Tibial artery (tissue), 4 donors: Measurements from ENCODE around the gene WSCD1.
A peak's percentile ranks its signal among the peaks of the same experiment; 100 is the strongest.

Experiments
- DNase-seq, 2 donors: peaks; one replicate each; pipeline ENCODE4 v3.0.0-alpha.2; 2019
- H3K27ac ChIP-seq, 2 donors: fragments of 200-600 bp; sonication (generic) in 1 of 2; 1 replicate in 1 of 2; 2 replicates in 1 of 2; pipeline ENCODE4 v1.5.1; 2018 to 2019; ENCODE audit warnings: mild to moderate bottlenecking in 1 of 2
- H3K27me3 ChIP-seq, 2 donors: fragments of 200-600 bp; sonication (generic) in 1 of 2; one replicate each; pipeline versions ENCODE4 v1.5.1 to v1.6.0; 2016 to 2019
- H3K36me3 ChIP-seq, 3 donors: fragments of 200-600 bp; sonication (generic) in 2 of 3; one replicate each; pipeline ENCODE4 v1.5.1; 2016 to 2019; ENCODE audit warnings: mild to moderate bottlenecking in 2 of 3
- H3K4me1 ChIP-seq, 4 donors: fragments of 200-600 bp; sonication (generic) in 2 of 4; 1 replicate in 3 of 4; 2 replicates in 1 of 4; pipeline ENCODE4 v1.5.1; 2016 to 2019
- H3K4me3 ChIP-seq, 2 donors: fragments of 200-600 bp; sonication (generic) in 1 of 2; 1 replicate in 1 of 2; 2 replicates in 1 of 2; pipeline ENCODE4 v1.5.1; 2018 to 2019; ENCODE audit warnings: mild to moderate bottlenecking in 2 of 2
- H3K9me3 ChIP-seq, 3 donors: fragments of 200-600 bp; sonication (generic) in 1 of 3; one replicate each; pipeline ENCODE4 v1.5.1; 2016 to 2019
- intact Hi-C: fragments of 100-400 bp; cut with DNase I; formaldehyde crosslinking; loops from one replicate; pipeline ENCODE4 v1.15.0; 2023; ENCODE audit warnings: low total_unique reads
- TF ChIP-seq, protein P1 (sequence below), 2 experiments: fragments of 200-600 bp in 1 of 2; fragments of 450-650 bp in 1 of 2; IDR thresholded peaks; one replicate each; pipeline ENCODE4 v1.5.1; 2017 to 2019; ENCODE audit warnings: antibody characterized with exemption in 2 of 2, mild to moderate bottlenecking in 1 of 2, moderate library complexity in 1 of 2

The WSCD1 gene

DNA sequence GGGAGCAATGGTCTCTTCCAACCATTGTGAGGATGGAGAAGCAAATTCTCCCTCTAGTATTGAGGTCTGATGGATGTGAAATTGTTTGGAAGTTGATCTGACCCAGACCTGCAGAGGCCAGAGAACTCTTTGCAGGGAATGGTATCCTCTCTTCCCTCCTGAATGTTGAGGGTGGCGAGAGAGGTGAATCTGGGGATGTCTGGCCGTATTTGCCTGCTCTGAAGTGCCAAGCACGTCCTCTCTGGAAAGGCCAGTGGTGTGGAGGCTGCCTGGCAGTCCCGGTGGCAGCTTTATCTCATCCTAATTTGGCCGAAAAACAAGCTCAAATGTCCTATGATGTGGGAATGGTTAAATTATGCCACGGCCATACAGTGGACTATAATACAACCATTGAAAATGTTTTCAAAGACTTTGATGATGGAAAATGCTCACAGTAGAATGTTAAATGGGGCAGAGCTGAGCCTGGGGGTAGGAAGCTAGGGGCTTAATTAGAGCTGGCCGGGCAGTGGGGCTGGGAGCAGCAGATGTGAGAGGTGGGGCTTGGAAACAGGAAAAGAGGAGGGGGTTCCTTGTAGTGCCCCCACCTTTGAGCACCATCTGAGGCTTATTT, 30.8 kb downstream of the WSCD1 start:
- intact Hi-C loops: no loop called here
- Histone ChIP-seq H3K27me3 (no peaks in the 10 kb centered on the region), H3K9me3 (no peaks in the 10 kb centered on the region), H3K4me3 (no peak overlapping the region), H3K4me1 (no peaks in the 10 kb centered on the region), H3K36me3 (peaks cover 0 to 4% (median 3%) of the 10 kb centered on the region in 3 donors), H3K27ac (no peak overlapping the region)
- TF ChIP-seq, protein P1, sequence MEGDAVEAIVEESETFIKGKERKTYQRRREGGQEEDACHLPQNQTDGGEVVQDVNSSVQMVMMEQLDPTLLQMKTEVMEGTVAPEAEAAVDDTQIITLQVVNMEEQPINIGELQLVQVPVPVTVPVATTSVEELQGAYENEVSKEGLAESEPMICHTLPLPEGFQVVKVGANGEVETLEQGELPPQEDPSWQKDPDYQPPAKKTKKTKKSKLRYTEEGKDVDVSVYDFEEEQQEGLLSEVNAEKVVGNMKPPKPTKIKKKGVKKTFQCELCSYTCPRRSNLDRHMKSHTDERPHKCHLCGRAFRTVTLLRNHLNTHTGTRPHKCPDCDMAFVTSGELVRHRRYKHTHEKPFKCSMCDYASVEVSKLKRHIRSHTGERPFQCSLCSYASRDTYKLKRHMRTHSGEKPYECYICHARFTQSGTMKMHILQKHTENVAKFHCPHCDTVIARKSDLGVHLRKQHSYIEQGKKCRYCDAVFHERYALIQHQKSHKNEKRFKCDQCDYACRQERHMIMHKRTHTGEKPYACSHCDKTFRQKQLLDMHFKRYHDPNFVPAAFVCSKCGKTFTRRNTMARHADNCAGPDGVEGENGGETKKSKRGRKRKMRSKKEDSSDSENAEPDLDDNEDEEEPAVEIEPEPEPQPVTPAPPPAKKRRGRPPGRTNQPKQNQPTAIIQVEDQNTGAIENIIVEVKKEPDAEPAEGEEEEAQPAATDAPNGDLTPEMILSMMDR (IDR thresholded peaks at IDR 0.05): no peak
- DNase-seq: peak in 1 of 2 donors; percentile 13

DNA sequence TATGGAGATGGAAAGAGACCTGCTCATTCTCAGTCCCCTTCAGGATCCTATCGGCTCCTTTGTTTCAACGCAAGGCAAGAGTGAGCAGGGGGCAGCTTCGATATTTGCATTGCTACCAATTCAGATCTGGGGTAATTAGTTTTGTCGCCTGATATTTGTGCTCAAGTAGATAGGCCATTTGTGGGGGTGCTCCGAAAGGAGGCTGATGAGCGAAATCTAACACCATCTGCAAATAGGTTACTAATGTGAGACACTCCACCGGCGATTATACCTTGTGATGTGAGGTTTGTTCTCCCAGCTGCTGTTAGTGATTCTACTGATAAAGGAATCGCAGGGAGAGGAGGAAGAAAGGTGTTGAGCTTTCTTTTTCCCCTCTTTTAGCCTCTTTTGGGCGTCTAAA, 31.5 kb downstream of the WSCD1 start:
- intact Hi-C loops: no loop called here
- H3K9me3 ChIP-seq: no peaks in the 10 kb centered on the region
- no peak overlapping the region for H3K4me3 ChIP-seq
- H3K27ac ChIP-seq: no peak overlapping the region
- TF ChIP-seq, protein P1 (IDR thresholded peaks at IDR 0.05): no peak
- H3K27me3 ChIP-seq: no peaks in the 10 kb centered on the region
- DNase-seq: peak in 1 of 2 donors; percentile 10
- no peaks in the 10 kb centered on the region for H3K4me1 ChIP-seq
- H3K36me3 ChIP-seq: peaks cover 0 to 7% (median 0%) of the 10 kb centered on the region in 3 donors

DNA sequence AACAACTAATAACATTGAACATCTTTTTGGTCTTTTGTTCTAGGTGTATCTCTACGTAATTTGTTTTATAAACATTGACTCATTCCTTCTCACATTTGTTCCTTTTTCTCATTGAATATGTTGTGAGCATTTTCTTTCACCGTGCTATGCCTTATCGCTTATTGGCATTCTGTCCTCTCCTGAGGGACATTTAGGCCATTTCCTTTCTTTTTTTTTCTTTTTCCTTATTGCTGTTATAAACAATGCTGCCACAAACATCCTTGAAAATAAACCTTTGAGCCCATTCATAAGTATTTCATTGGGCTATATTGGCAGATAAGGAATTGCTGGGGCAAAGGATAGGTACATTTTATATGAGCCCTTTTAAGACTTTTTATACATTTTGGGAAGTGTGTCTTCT, 32.4 kb downstream of the WSCD1 start:
- peaks cover 0 to 7% (median 0%) of the 10 kb centered on the region in 3 donors for H3K36me3 ChIP-seq
- DNase-seq: no peak
- no peaks in the 10 kb centered on the region for H3K9me3 ChIP-seq
- intact Hi-C loops: no loop called here
- no peaks in the 10 kb centered on the region for H3K27me3 ChIP-seq
- H3K27ac ChIP-seq: no peak overlapping the region
- H3K4me3 ChIP-seq: no peak overlapping the region
- H3K4me1 ChIP-seq: no peaks in the 10 kb centered on the region
- TF ChIP-seq, protein P1 (IDR thresholded peaks at IDR 0.05): no peak

DNA sequence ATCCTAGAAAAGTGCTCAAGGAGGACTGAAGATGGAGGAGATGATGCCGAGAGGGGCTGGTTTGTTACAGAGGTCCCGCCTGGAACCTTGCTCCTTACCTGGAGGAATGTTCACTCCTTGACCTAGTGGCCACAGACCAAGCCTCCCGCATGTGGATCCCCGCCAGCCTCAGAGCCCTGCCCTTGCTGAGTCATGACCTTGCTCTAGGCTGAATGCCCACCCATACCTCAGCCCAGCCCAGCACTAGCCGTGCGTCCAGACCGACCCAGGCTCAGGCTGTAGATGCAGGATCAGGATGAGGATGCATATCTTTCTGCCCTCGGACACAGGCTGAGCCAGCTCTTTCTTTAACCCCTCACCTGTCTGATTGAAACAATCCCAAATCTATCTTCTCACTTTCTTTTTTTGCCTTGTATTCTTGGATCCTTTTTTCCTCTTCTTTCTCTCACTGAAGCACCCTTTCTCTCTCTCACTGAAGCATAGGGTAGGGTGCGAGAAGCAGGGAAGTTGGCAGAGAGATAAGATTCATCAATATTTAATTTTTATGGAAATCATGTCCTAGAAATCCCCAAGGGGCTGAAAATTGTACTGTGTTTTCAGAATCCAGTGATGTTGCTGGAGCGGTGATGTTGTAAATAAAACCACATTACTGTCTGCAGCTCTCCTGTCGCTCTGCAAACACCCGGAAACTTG, 34.9 kb downstream of the WSCD1 start:
- no peak overlapping the region for H3K4me3 ChIP-seq
- TF ChIP-seq, protein P1 (IDR thresholded peaks at IDR 0.05): no peak
- no peak overlapping the region for H3K27ac ChIP-seq
- peaks cover 0 to 4% (median 0%) of the 10 kb centered on the region in 3 donors for H3K36me3 ChIP-seq
- H3K9me3 ChIP-seq: no peaks in the 10 kb centered on the region
- intact Hi-C loops: no loop called here
- peak in 1 of 2 donors; percentile 38 for DNase-seq
- no peaks in the 10 kb centered on the region for H3K4me1 ChIP-seq
- H3K27me3 ChIP-seq: no peaks in the 10 kb centered on the region

DNA sequence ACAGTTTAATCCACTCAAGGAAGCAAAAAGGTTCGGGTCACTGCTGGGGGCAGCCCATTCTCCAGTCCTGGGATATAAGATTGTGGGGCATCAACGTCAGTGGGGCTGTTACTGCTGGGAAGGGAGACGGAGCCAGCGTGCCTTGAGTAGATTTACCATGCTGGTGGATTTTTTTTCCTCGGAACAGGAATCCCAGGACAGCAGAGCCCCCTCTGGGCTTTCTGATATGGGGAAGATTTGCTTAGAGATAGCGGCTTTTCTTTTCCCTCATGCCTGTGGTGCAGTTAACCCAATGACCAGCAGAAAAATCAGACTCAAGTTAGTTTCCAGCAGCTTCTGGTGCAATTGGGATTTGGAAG, 35.4 kb downstream of the WSCD1 start:
- TF ChIP-seq, protein P1 (IDR thresholded peaks at IDR 0.05): no peak
- H3K4me1 ChIP-seq: no peaks in the 10 kb centered on the region
- DNase-seq: peak in 1 of 2 donors; percentile 28
- H3K4me3 ChIP-seq: no peak overlapping the region
- no peaks in the 10 kb centered on the region for H3K9me3 ChIP-seq
- H3K36me3 ChIP-seq: peaks cover 0 to 10% (median 0%) of the 10 kb centered on the region in 3 donors
- intact Hi-C loops: no loop called here
- H3K27ac ChIP-seq: no peak overlapping the region
- H3K27me3 ChIP-seq: no peaks in the 10 kb centered on the region
